Activated effector memory CD4-positive, alpha-beta T cell treated with Interleukin-2 at 50 U/mL for 16 hours (primary cell): ENCODE results near the gene ACTMAP.
"Not testable (repeated sequence)": the region's sequence is repeated elsewhere in the genome, so short reads cannot be mapped to it uniquely, and the experiment has no call there.

Experiments used
- DNase-seq: peaks from one replicate; pipeline ENCODE4 v3.0.0-alpha.2; 2020

Gene ACTMAP, protein sequence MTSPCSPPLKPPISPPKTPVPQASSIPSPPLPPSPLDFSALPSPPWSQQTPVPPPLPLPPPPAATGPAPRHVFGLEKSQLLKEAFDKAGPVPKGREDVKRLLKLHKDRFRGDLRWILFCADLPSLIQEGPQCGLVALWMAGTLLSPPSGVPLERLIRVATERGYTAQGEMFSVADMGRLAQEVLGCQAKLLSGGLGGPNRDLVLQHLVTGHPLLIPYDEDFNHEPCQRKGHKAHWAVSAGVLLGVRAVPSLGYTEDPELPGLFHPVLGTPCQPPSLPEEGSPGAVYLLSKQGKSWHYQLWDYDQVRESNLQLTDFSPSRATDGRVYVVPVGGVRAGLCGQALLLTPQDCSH

DNA sequence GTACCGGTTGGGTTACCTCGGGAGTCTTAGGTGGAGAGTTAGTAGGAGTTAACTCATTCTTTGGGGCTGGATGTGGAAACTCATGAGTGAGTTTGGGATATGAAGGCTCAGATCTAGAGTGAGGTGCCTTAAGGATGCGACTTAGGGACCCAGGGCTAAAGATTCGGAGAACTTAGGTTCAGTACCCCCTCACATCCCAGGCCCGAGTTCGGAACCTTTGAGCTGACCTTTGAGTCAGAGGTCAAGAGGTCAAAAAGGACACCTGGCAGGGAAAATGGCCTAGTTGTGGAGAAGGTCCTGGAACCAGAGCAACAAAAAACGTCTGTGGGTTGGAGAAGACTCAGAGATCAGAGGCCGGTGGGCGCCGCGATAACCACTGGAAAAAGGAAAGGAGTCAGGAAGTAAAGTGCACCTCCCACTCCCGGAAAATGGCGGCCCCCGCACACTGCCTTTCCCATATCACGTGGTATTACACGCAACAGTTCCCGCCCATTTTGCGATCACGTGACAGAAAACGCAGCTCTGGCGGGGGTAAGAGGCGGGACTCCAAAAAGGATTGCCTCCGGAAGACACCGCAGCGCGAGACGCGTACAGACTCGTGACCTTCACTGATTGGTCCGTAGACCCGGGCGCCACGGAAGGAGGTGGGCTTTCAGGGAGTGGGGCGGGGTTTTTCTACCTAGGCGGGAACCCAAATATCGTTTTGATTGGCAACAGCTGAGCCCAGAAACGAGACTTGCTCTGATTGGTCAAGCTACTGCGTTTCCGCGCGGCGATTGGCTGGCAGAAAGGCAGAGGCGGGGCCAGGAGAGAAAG, at the start of gene ACTMAP:
Gene ACTMAP, minus strand, starts transcription at position 420 of the 816 bp plus-strand sequence. CDS start 674 bp downstream, outside the sequence.
- DNase-seq, result peak; percentile 100

DNA sequence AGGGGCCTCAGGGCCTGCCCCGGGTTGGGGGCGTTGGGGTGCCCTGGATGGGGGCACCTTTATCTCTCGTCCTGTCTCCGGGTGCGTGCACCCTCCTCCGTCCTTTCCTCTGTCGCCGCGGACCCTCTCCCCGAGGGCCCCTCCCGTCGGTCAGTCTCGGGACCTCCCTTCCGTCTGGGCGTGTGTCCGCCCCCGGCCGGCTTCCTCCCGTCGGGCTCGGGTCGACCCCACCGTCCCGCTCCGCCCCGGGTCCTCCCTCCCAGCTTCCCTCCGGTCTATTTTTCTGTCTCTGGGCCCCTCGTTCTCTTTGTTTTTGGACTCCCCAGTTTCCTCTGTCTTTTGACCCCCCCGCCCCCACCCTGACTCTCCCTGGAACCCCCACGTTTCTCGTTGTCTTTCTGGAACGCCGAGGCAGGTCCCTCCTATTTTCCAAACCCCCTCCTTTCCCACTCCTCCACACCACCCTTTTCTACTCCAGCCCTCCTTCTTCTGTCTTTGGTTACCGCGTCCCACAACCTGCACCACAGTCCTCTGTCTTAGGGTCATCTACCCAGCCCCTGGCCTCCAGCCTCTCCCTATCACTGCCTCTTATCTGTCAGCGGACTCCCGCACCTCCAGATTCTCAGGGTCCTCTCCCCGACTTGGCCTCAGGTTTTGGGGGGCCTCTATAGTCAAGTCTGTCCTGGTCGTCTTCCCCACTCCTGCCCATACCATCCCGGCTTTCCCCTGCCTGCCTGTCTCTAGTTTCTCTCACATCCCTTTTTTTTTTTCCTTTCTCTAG, 49.5 kb upstream of the ACTMAP start:
- no peak for DNase-seq

DNA sequence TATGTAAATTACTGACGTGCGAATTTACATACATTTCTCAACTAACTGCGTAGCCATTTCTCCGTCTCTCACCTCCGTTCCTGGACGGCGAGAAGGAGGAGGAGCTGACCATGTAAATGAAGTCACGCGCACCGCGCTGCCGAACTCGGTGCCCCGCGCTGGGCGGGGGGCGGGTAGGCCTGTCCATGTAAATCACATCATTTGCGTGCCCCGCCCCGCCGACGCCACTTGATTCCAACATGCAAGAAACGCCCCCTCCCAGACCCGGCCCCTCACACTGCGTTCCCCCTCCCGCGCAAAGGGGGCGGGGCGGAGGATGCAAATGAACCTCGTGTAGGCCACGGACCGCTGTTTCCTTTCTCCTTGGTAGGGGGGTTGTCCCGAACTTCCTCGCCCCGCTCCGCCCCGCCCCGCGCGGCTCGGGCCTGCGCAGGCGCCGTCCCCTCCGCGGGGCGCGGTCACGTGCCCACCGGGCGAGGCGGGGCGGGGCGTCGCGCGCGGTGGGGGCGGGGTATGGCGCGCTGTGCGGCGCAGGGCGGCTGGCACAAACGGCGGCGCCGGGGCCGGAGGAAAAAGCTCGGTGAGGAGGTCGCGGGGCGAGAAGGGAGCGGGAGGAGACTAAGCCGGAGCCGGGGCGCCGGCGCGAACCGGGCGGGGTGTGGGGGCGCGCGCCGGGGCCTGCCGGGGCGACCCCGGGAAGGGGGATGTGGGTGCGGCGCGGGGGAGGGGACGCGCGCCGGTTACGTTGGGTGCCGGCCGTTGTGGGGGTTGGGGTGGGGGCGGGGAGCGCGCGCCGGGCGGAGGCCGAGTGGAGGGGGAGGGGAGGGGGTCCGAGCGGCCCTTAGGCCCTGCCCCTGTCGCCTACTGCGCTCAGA, 48.6 kb upstream of the ACTMAP start, which contains the start of gene EGLN2:
Gene EGLN2, plus strand, starts transcription at position 509 of the 875 bp plus-strand sequence. CDS start 1,382 bp downstream, outside the sequence.
- DNase-seq, result peak; percentile 100

DNA sequence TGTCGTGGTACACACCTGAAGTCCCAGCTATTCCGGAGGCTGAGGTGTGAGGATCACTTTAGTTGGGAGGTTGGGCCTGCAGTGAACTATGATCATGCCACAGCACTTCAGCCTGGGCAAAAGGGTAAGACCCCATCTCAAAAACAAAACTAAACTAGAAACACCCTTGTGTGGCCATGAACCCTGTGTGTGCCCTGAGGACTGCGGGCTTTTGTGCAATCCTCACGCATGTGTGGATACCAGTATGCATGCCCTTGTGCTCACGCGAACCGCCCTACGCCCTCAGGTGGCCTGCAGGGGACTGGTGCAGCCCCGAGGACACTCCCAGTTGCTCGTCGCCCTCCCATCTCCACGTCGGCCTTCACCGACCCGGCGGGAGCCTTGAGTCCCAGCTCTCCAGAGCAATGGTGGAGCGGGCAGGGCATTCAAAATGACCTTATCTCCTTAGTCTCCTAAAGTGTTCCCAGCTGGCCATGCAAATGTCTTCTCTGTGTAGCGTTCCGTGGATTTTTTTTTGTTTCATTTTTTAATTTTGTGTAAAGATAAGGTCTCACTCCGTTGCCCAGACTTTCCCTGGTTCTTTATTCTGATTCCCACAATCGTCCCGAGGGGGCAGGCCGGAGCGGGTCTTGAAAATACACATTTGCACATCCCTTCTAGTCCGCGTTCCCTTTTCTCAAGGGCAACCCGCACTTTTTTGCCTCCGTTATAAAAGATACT, 47.8 kb upstream of the ACTMAP start:
- DNase-seq, result peak; percentile 62

DNA sequence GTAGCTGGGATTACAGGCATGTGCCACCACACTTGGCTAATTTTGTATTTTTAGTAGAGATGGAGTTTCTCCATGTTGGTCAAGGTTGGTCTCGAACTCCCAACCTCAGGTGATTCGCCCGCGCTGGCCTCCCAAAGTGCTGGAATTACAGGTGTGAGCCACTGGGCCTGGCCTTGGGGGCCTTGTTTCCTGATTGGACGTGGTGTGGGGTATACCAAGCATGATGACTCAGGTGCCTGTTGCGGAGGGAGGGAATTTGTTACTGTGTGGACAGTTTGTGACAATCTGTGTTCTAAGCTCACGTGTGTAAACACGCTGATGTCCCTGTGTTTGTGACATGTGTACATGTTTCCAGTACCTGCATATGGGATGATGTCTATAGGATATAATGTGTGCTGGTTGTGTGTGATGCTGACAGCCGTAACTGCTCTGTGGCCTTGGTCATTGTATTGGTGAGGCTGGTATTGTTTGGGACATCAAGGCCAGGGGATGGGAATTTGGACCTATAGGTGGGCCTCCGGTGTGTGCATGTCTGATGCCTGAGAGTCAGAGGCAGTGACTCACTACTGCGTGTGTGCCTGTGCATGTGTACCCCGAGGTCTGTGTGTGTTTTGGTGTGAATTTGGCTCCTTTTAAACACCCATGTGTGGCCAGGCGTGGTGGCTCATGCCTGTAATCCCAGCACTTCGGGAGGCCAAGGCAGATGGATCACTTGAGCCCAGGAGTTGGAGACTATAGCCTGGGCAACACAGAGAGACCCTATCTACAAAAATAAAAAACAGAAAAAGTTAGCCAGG, 47.1 kb upstream of the ACTMAP start:
- no peak for DNase-seq

DNA sequence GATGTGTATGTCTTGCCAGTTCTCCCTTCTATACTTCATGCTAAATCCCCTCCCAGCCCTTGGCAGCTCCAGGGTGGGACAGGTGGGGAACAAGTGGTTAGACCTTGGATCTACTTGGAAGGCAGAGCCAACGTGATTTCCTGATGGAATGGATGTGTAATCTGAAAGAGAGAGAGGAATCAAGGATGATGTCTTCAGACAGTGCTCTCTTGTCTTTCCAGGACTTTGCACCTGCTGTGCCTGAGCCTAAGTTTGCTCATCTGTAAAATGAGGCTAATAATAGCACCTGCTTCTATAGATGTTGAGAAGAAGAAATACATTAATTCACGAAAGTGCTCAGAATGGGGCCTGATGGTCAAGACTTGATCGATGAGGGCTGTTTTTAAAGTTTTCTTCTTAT, 41.7 kb upstream of the ACTMAP start:
- no peak for DNase-seq

DNA sequence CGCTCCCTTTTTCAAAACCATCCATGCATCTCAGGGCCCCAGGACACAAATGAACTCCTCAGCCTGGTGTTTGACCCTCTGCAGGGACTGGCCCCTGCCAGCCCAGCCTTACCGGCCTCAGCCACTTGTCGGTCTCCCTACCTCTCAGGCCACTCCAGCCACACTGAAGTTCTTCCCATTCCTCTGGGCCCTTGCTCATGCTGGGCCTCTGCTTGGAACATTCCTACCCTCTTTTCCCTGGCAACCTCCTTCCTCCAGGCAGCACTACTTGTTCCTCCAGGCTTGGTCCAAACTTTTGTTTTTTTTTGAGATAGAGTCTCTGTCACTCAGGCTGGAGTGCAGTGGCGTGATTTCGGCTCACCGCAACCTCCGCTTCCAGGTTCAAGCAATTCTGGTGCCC, 41.1 kb upstream of the ACTMAP start:
- DNase-seq, result no peak

DNA sequence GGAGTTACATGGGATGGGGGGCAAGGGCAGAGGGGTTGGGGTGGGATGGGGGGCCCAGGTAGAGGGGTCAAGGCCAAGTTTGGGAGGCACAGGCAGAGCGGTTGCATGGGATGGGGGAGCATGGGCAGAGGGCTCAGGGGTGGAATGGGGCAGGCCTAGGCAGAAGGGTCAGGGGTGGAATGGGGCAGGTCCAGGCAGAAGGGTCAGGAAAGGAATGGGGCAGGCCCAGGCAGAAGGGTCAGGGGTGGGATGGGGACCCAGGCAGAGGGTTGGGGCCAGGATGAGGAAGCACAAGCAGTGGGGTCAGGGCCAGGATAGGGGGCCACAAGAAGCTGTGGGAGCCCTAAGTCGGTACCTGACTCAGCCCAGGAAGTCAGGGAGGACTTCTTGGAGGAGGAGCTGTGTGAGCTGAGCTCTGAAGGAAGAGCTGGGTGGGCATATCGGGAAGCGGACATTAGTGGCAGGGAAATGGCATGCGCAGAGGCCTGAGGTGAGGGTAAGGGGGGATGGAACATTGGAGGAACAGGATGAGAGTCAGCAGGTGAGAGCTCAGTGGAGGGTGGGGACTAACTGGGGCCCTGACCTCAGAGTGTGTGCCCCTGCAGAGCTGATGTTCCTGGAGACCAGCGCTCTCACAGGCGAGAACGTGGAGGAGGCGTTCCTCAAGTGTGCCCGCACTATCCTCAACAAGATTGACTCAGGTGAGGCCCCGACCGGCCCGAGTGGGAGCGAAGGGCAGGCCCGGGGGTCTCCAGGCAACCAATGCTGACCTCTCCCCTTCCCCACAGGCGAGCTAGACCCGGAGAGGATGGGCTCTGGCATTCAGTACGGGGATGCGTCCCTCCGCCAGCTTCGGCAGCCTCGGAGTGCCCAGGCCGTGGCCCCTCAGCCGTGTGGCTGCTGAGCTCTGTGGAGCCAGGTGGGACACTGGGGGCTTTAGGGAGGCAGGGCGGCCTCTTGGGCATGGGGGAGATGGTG, 36.1 kb upstream of the ACTMAP start:
- DNase-seq, result no peak

DNA sequence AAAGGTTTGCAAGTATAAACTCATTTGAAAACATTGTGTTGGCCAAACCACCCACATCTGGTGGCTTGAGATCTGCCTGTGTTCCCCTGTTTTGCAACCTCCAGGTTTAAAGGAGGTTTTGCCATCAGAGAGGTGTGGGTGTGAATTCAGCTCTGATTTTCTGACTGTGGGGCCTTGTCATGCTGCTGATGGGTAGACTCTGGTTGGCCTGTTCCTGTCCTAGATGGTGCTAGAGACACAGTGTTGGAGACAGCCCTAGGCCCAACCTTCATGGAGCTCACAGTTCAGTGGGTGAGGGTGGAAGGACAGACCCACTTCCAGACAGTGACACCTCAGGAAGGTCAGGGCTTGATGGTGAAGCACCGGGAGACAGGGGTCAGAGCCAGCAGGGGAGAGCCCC, 35.2 kb upstream of the ACTMAP start:
- DNase-seq, result no peak

DNA sequence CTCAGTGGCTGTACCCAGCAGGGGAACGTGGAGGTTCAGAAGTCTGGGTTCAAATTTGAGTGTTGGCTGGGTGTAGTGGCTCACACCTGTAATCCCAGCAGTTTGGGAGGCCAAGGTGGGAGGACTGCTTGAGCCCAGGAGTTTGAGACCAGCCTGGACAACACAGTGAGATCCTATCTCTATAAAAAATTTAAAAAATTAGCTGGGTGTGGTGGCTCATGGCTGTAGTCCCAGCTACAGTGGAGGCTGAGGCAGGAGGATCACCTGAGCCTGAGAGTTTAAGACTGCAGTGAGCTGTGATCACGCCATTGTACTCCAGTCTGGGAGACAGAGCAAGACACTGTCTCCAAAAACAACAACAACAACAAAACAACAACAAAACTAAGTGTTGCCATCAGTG, 33.9 kb upstream of the ACTMAP start:
- not testable (repeated sequence) for DNase-seq

DNA sequence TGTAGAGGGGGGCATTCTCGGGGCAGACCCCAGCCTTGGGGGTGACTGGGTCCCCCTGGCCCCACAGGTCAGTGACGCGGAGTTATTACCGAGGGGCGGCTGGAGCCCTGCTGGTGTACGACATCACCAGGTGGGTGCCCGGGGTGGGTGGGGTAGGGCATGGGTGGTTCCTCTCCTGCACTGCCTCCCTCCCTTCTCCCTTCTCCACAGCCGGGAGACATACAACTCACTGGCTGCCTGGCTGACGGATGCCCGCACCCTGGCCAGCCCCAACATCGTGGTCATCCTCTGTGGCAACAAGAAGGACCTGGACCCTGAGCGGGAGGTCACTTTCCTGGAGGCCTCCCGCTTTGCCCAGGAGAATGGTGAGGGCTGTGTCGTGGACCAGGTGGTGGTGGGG, 33.4 kb upstream of the ACTMAP start:
- DNase-seq, result no peak

DNA sequence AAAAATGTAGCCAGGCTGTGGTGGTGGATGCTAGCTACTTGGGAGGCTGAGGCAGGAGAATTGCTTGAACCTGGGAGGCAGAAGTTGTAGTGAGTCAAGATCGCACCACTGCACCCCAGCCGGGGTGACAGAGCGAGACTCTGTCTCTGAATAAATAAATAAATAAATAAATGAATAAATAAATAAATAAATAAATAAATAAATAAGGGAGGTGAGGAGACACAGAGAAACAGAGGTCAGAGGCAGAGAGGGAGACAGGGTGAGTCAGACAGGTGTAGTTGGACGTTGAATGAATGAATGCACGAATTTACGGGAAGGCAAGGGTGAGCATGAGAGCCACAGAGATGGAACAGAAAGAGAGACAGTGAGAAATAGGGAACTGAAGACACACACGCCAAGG, 30.9 kb upstream of the ACTMAP start:
- no peak for DNase-seq

DNA sequence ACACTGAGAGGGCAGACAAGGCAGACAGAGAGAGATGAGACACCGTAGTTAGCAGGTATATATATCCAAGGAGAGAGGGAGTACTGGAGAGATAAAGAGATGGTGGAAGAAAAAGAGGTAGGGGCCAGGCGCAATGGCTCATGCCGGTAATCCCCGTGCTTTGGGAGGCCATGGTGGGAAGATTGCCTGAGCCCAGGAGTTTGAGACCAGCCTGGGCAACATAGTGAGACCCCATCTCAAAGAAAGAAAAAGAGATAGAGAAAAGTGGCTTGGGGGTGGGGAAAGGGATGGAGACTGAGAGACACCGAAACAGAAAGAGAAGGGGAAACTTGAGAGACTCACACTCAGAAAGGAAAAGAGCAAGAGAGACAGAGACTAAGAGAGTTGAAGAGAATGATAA, 30.3 kb upstream of the ACTMAP start:
- DNase-seq, result no peak

DNA sequence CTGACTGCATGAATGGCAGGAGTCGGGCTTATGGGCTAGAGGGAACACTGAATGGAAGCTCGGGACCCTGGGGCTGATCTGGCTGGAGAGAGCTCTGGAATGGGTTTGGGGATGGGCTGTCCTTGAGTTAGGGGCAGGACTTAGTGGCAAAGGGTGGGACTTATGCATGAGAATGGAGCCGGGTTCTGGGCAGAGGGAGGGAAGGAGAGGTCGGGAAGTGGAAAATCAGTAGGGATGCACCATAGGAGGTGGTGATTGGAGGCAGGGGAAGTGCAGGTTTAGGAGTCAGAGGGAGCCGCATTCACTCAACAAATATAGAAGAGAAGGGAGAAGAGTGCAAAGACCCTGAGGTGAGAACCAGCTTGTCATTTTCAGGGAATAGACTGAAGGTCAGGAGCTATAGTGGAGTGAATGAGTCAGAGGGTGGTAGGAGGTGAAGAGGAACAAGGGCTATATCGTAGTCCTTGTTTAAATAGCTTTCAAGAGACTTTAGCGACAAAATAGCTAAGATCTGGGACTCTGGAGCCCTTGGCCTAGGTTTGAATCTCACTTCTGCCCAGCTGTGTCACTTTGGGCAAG, 28.5 kb upstream of the ACTMAP start:
- DNase-seq, result no peak

DNA sequence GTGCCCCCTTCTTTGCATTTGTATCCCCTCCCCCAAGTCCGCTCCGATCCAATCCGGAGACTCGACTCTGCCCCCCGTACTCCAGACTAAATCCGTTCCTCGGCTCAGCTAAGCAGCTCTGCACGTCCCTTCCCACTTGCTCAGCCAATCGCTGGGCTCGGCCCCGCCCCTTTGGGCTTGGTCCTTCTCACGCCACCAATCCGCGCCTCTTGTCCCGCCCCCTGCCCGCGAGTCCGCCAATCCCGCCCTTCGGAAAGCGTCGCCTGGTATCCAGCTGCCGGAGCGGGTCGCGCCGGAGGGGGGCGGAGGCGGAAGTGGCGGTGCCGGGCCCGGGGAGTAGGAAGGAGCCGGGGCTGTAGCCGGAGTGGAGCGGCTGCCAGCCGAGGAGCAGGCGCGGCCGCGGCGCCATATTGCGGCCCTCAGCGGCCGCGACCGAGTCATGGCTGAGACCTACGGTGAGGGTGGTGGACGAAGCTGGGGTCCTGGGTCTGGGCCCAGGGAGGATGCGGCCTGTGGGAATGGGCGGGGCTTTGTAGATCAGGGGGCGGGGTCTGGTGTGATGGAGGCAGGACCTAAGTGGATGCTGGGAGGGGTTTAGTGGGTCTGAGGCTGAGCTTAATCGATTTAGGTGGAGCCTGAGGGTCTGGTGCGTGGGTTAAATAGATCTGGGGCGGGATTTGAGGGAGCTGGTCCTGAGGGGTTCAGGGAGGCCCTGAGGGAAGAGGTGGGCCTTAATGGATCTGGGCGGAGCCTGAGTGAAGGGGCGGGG, 27.8 kb upstream of the ACTMAP start, which contains the start of gene RAB4B:
Gene RAB4B, plus strand, starts transcription at position 311 of the 769 bp plus-strand sequence. Its CDS starts 129 bp downstream, at position 440.
- DNase-seq, result peak; percentile 100

DNA sequence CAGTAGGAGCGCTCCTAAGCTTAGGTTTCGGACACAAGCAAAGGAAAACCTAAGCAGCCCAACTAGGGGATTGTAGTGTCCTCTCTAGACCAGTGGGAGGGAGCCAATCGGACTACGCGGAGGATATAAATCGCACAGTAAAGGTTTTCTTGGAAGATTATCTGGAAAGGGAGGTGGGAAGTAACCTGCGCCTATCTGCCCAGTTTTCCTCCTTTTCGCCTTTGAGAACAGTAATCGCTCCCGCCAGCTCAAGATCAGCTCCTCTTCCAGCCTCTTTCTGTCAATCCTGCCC, 27.3 kb upstream of the ACTMAP start:
- DNase-seq, result no peak

DNA sequence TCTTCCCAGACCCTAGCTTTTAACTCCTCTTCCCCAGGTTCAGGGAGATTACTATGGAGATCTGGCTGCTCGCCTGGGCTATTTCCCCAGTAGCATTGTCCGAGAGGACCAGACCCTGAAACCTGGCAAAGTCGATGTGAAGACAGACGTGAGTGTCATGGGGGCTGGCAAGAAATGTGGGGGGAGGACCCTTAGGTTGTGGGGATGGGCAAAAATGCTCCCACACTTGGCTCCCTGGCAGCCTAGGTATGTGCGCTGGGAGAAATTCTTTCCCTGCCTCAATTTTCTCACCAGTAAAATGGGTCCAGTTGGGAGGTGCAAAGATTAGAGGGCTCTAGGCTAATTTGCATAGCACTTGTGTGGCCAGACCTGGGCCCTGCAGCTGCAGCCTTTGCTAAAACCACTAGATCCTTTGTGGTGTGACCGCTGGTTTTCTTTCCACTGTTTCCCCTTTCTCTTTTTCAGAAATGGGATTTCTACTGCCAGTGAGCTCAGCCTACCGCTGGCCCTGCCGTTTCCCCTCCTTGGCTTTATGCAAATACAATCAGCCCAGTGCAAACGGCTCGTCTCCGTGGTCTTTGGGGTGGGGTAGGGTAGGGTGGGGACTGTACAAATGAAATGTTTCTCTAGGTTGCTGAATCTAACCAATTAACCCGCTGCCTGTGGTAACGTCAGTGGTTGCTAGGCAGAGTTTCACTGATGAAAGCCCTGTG, 26.8 kb upstream of the ACTMAP start:
- DNase-seq, result peak; percentile 81

DNA sequence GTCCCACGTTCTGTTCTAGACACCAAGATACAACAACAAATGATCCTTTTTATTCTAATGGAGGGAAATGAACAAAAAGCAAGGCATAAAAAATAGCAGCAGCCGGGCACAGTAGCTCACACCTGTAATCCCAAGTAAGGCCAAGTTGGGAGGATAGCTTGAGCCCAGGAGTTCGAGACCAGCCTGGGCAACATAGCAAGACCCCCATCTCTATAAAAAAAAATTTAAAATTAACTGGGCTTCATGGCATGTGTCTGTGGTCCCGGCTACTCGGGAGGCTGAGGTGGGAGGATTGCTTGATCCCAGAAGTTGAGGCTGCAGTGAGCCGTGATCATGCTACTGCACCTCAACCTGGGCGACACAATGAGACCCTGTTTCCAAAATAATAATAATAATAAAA, 26.1 kb upstream of the ACTMAP start:
- DNase-seq, result no peak
